ENCODE measurements around the gene CDK18. TPM values are rescaled to one million over a fixed set of nuclear protein-coding genes. Genes with fewer than 3 reads are reported as not detected.

The CDK18 gene
- total RNA-seq, 4 donors from 2014 or later, result 4.1 to 28.2 (median 8.5) TPM

GRCh38 chr1:205505076-205505729 lies 734 bp downstream of the CDK18 start:
- peak overlapping the region; percentile 77 to 79 for H3K27ac ChIP-seq
- TF ChIP-seq, protein P1, sequence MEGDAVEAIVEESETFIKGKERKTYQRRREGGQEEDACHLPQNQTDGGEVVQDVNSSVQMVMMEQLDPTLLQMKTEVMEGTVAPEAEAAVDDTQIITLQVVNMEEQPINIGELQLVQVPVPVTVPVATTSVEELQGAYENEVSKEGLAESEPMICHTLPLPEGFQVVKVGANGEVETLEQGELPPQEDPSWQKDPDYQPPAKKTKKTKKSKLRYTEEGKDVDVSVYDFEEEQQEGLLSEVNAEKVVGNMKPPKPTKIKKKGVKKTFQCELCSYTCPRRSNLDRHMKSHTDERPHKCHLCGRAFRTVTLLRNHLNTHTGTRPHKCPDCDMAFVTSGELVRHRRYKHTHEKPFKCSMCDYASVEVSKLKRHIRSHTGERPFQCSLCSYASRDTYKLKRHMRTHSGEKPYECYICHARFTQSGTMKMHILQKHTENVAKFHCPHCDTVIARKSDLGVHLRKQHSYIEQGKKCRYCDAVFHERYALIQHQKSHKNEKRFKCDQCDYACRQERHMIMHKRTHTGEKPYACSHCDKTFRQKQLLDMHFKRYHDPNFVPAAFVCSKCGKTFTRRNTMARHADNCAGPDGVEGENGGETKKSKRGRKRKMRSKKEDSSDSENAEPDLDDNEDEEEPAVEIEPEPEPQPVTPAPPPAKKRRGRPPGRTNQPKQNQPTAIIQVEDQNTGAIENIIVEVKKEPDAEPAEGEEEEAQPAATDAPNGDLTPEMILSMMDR (IDR thresholded peaks at IDR 0.05), result no peak
- TF ChIP-seq POLR2A (IDR thresholded peaks at IDR 0.05), result no peak
- no peaks in the 10 kb centered on the region for H3K9me3 ChIP-seq
- H3K4me1 ChIP-seq, result peaks cover 0 to 5% of the 10 kb centered on the region in 2 donors
- H3K4me3 ChIP-seq, result peak overlapping the region; percentile 64 to 90
- intact Hi-C loops (cut with DNase I; ENCODE audit: low total_unique reads), result no loop called here
- no peaks in the 10 kb centered on the region for H3K27me3 ChIP-seq
- DNase-seq, result no peak
- H3K36me3 ChIP-seq, result no peaks in the 10 kb centered on the region

DNA sequence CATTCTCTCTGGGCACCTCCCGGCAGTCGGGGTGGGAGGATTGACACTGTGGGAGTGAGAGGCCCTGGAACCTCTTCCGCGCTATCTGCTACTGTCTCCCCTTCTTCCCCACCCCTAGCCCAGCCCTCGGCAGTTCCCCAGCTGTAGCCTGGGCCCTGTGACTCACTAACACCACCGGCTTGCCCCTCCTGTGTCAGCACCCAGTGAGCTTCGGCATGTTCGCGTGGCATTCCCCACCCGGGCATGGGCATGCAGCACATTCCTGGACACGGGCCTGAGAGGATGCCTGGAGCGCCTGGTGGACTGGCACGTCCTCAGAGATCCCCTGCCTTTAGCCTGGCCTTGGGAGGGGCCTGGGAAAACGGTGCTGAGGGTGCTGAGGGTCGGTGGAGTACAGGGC lies 1.3 kb downstream of the CDK18 start:
- Histone ChIP-seq H3K4me3 (peak overlapping the region; percentile 64 to 90), H3K27ac (peak overlapping the region; percentile 16 to 79), H3K27me3 (no peaks in the 10 kb centered on the region), H3K9me3 (no peaks in the 10 kb centered on the region), H3K4me1 (peaks cover 0 to 5% of the 10 kb centered on the region in 2 donors), H3K36me3 (no peaks in the 10 kb centered on the region)
- intact Hi-C loops (cut with DNase I; ENCODE audit: low total_unique reads), result no loop called here
- DNase-seq, result peak in 1 of 2 donors; percentile 51
- TF ChIP-seq POLR2A (IDR thresholded peaks at IDR 0.05), result peak in 1 of 2 donors; percentile 0
- TF ChIP-seq, protein P1 (IDR thresholded peaks at IDR 0.05), result no peak

DNA sequence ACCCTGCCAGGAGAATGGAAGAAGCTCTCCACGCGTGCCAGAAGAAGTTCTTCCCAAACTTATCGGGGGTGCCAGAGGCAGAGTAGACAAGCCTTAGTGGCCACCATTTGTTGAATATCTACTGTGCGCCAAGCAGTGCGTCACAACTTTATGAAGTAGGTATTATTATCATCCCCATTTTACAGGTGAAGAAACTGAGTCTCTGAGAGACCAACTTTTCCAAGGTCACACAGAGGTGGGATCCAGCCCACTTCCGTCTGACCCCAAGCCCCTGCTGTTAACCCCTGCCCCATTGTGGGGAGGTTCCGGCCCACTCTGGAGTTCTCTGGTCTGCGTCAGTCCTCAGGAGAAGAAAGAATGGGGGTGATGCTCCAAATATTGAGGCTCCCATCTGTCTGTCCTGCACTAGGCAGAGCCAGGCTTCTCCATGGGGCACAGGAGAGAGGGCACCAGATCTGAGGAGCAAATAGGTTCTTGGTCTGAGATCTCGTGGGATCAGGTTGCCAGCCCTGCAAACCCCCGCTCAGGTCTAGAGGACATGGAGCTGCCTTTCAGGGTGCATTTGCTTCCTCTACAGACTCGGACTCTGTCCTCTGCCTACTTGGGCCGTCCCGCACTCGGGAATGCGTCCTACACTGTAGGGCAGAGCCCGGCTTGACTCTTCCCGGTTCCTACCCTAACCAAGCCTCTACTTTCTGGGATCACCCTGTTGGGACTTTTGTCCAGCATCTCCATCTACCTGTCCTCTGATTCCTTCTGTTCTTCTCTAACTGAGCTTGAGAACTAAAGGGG lies 2.1 kb downstream of the CDK18 start:
- H3K27ac ChIP-seq, result peak overlapping the region in 1 of 2 donors; percentile 16
- intact Hi-C loops (cut with DNase I; ENCODE audit: low total_unique reads), result no loop called here
- no peak for TF ChIP-seq POLR2A (IDR thresholded peaks at IDR 0.05)
- TF ChIP-seq, protein P1 (IDR thresholded peaks at IDR 0.05), result no peak
- DNase-seq, result no peak
- no peaks in the 10 kb centered on the region for H3K36me3 ChIP-seq
- peaks cover 0 to 5% of the 10 kb centered on the region in 2 donors for H3K4me1 ChIP-seq
- no peaks in the 10 kb centered on the region for H3K27me3 ChIP-seq
- no peak overlapping the region for H3K4me3 ChIP-seq
- no peaks in the 10 kb centered on the region for H3K9me3 ChIP-seq

GRCh38 chr1:205508227-205508714 lies 3.8 kb downstream of the CDK18 start:
- H3K4me1 ChIP-seq, result peaks cover 0 to 5% of the 10 kb centered on the region in 2 donors
- intact Hi-C loops (cut with DNase I; ENCODE audit: low total_unique reads), result no loop called here

More at GRCh38 chr1:205508227-205508714, 3.8 kb downstream of the CDK18 start:
- Histone ChIP-seq H3K27me3 (no peaks in the 10 kb centered on the region), H3K4me3 (no peak overlapping the region), H3K27ac (no peak overlapping the region), H3K36me3 (no peaks in the 10 kb centered on the region), H3K9me3 (no peaks in the 10 kb centered on the region)
- no peak for TF ChIP-seq POLR2A (IDR thresholded peaks at IDR 0.05)
- TF ChIP-seq, protein P1 (IDR thresholded peaks at IDR 0.05), result no peak
- no peak for DNase-seq

Data from uterus (tissue), 4 donors.